AG09309 (cell line): ENCODE data around the gene SAP30L.

Experiments
- DNase-seq: peaks from one replicate; pipeline ENCODE4 v3.0.0-alpha.2; 2010; ENCODE audit warnings: low read depth
- H3K4me3 ChIP-seq: 2 replicates; pipeline ENCODE4 v1.5.1; 2011; ENCODE audit warnings: mild to moderate bottlenecking, low read depth, low read length, moderate library complexity; ENCODE audit not compliant: control insufficient read depth
- TF ChIP-seq, protein P1 (sequence below): IDR thresholded peaks from 2 replicates; pipeline ENCODE4 v1.5.1; 2011; ENCODE audit warnings: mild to moderate bottlenecking, low read depth, low read length, inconsistent platforms; ENCODE audit not compliant: insufficient read depth, control insufficient read depth; ENCODE audit errors: missing control alignments

Gene SAP30L

GRCh38 chr5:154455585-154455984, 9.8 kb downstream of the SAP30L start:
- no peak overlapping the region for H3K4me3 ChIP-seq
- TF ChIP-seq, protein P1, sequence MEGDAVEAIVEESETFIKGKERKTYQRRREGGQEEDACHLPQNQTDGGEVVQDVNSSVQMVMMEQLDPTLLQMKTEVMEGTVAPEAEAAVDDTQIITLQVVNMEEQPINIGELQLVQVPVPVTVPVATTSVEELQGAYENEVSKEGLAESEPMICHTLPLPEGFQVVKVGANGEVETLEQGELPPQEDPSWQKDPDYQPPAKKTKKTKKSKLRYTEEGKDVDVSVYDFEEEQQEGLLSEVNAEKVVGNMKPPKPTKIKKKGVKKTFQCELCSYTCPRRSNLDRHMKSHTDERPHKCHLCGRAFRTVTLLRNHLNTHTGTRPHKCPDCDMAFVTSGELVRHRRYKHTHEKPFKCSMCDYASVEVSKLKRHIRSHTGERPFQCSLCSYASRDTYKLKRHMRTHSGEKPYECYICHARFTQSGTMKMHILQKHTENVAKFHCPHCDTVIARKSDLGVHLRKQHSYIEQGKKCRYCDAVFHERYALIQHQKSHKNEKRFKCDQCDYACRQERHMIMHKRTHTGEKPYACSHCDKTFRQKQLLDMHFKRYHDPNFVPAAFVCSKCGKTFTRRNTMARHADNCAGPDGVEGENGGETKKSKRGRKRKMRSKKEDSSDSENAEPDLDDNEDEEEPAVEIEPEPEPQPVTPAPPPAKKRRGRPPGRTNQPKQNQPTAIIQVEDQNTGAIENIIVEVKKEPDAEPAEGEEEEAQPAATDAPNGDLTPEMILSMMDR, result no peak
- DNase-seq, result no peak

DNA sequence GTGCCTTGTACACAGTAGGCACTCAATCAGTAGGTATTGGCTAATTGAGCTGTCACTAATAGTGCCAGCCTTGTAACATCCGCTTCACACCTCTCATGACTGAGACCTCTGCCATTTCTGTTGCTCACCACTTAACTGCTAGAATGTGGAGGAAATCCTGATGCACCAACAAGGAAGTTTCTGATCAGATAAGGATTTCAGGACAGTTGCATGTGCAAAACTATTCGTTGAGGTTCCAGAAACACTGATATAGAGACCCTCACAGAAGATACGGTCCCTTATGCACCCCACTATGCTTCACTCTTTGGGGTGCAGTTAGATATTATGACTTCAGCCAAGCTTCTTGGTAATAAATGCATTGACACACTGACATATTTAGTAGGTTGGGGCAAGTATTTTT, 10.7 kb downstream of the SAP30L start:
- TF ChIP-seq, protein P1, result no peak
- H3K4me3 ChIP-seq, result no peak overlapping the region
- no peak for DNase-seq

- DNase-seq, result no peak
- TF ChIP-seq, protein P1, result no peak
- H3K4me3 ChIP-seq, result no peak overlapping the region
Observed at GRCh38 chr5:154459015-154459414, 13.2 kb downstream of the SAP30L start.

GRCh38 chr5:154460172-154460571, 14.4 kb downstream of the SAP30L start:
- no peak overlapping the region for H3K4me3 ChIP-seq
- TF ChIP-seq, protein P1, result no peak
- no peak for DNase-seq

DNA sequence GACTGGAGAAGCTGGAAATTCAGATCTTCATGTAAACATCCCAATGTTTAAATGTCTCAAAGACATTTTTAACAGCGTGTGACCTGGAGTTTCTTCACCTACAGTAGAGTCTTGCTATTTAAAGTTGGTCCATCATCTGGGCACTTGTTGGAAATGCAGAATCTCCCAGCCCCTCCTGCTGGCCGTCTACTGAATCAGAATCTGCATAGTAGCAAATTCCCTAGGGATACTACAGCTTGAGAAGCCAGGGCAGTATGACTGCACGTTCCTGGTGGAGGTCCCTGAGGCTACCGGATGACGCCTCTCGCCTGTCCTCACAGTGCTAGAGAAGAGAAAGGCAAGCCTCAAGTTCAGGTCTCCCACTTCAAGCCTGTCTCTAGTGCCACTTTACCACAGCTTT, 15.7 kb downstream of the SAP30L start:
- no peak for DNase-seq
- TF ChIP-seq, protein P1, result peak; percentile 34
- no peak overlapping the region for H3K4me3 ChIP-seq

- no peak for DNase-seq
- TF ChIP-seq, protein P1, result no peak
- H3K4me3 ChIP-seq, result no peak overlapping the region
Observed at GRCh38 chr5:154464438-154464837, 18.6 kb downstream of the SAP30L start.

GRCh38 chr5:154465169-154465568, 19.4 kb downstream of the SAP30L start:
- DNase-seq, result peak; percentile 24
- H3K4me3 ChIP-seq, result no peak overlapping the region
- TF ChIP-seq, protein P1, result no peak
